Measurements from ENCODE around the gene STT3A.

DNA sequence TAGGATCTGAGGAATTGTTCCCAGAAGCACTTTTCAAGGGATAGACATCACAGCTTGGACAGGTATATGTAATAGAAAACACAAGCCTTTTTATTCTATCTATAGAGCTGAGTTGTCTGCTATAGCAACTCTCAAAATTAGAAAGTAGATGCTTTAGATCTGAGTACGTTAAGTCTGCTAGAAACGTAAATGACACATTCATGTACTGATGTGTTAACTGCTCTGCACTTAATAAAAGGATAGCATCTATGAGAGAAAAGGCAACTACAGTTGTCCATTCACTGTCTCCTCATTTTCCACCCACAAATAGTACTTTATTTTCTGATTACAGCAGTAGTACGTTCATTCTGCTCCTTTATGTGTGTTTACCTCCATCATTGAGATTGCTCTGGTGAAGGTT, 6.0 kb upstream of the STT3A start:
- TF ChIP-seq EZH2 (IDR thresholded peaks at IDR 0.05; ENCODE audit: low read length) = no peak
- TF ChIP-seq, protein P1, sequence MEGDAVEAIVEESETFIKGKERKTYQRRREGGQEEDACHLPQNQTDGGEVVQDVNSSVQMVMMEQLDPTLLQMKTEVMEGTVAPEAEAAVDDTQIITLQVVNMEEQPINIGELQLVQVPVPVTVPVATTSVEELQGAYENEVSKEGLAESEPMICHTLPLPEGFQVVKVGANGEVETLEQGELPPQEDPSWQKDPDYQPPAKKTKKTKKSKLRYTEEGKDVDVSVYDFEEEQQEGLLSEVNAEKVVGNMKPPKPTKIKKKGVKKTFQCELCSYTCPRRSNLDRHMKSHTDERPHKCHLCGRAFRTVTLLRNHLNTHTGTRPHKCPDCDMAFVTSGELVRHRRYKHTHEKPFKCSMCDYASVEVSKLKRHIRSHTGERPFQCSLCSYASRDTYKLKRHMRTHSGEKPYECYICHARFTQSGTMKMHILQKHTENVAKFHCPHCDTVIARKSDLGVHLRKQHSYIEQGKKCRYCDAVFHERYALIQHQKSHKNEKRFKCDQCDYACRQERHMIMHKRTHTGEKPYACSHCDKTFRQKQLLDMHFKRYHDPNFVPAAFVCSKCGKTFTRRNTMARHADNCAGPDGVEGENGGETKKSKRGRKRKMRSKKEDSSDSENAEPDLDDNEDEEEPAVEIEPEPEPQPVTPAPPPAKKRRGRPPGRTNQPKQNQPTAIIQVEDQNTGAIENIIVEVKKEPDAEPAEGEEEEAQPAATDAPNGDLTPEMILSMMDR (optimal IDR thresholded peaks at IDR 0.05 in 1 of 3, IDR thresholded peaks at IDR 0.05 in 1 of 3, conservative IDR thresholded peaks at IDR 0.05 in 1 of 3; ENCODE audit: extremely low read depth in 1 of 3, insufficient read depth in 2 of 3, low read length in 3 of 3) = no peak
